HG02885 (cell line): Measurements from ENCODE around the gene ATG13.

Experiments
- ATAC-seq: cut with Tn5 transposase; IDR thresholded peaks from one replicate; pipeline ENCODE4 v1.9.1; 2021; ENCODE audit warnings: mild to moderate bottlenecking; ENCODE audit not compliant: unreplicated experiment, poor library complexity

Gene ATG13

DNA sequence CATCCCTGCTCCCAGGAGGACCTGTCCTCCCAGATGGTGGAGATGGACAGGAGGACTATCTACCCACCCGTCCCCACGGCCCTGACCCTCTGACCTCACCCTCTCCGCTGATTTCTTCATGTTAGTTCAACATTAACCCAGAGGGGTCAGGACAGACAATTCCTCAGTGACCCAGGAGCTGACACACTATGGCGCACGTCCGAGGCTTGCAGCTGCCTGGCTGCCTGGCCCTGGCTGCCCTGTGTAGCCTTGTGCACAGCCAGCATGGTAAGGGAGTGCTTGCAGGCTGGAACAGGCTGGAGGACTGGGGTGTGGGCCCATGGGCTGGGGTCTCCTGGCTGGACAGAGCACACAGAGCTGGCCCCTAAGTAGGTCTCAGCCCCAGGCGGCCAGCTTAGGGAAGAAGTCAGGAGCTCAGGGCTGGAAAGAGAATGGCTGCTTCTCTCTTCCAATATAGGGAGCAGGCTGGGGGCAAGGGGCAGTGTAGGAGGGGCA is 101.7 kb downstream of the ATG13 start, which contains the start of gene F2:
Gene F2, plus strand, starts transcription at position 166 of the 495 bp plus-strand sequence. Its CDS starts 23 bp downstream, at position 189.
- no peak for ATAC-seq

- no peak for ATAC-seq
Measured at GRCh38 chr11:46719543-46720218, 102.3 kb downstream of the ATG13 start.

GRCh38 chr11:46721286-46721685 is 103.9 kb downstream of the ATG13 start:
- ATAC-seq, result no peak

- ATAC-seq, result no peak
Measured at GRCh38 chr11:46722566-46723358, 105.4 kb downstream of the ATG13 start.

DNA sequence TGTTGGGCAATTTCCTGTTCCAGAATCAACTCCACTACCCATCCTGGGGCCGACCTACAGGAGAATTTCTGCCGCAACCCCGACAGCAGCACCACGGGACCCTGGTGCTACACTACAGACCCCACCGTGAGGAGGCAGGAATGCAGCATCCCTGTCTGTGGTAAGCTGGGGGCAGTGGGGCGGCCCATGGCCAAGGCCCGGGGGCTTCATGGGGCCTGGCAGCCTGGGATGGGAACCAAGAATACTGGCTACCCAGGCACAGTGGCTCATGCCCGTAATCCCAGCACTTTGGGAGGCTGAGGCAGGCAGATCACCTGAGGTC is 106.0 kb downstream of the ATG13 start:
- no peak for ATAC-seq

DNA sequence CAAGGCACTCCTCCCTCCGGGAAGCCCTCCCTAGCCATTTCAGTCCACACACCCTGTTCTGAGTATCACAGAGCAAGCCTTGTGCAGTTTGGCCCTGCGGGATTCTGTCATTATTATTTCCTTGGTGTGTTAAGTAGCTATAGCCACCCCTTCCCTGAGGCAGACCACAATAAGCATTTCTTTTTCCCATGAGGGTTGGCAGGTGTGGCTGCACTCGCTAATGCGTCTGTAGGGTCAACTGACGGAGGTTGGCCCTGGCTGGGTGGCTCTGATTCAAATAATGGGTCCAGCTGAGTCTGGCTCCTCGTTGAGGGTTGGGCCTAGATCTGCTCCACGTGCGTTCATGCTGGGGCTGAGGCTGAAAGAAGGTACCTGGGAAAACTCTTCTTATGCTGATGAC is 106.7 kb downstream of the ATG13 start:
- ATAC-seq, result no peak
